OCI-LY7 (cell line): ENCODE measurements around the gene KIF1B.
"Not testable (repeated sequence)": the region's sequence is repeated elsewhere in the genome, so short reads cannot be mapped to it uniquely, and the experiment has no call there.

Experiments used
- EZH2phosphoT487 ChIP-seq: fragments of 200-600 bp; sonication (generic); IDR thresholded peaks from 2 replicates; pipeline ENCODE4 v1.6.1; 2018; ENCODE audit warnings: low read depth, borderline replicate concordance, mild to moderate bottlenecking, mixed run types, antibody characterized with exemption, low read length, moderate library complexity, mixed read lengths
- TF ChIP-seq, protein P1 (sequence below): fragments of 200-600 bp; sonication (generic); conservative IDR thresholded peaks from 2 replicates; pipeline ENCODE4 v1.5.1; 2014; ENCODE audit warnings: mild to moderate bottlenecking, antibody characterized with exemption, low read length, moderate library complexity, mixed read lengths

DNA sequence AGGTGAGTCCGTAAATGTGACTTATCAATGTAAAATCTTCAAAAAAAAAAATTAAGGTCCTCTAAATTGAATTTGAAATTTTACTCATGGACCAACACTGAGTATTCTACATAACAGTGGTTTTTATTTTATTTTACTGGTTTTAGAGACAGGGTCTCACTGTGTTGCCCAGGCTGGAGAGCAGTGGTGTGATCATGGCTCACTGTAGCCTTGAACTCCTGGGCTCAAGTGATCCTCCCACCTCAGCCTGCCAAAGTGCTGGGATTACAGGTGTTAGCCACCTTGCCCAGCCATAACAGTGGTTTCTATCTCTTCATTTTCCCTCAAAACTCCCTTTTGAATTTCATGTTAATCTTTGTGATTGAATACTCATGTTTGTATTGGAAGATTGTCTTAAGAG, 205.6 kb downstream of the KIF1B start:
- TF ChIP-seq, protein P1, sequence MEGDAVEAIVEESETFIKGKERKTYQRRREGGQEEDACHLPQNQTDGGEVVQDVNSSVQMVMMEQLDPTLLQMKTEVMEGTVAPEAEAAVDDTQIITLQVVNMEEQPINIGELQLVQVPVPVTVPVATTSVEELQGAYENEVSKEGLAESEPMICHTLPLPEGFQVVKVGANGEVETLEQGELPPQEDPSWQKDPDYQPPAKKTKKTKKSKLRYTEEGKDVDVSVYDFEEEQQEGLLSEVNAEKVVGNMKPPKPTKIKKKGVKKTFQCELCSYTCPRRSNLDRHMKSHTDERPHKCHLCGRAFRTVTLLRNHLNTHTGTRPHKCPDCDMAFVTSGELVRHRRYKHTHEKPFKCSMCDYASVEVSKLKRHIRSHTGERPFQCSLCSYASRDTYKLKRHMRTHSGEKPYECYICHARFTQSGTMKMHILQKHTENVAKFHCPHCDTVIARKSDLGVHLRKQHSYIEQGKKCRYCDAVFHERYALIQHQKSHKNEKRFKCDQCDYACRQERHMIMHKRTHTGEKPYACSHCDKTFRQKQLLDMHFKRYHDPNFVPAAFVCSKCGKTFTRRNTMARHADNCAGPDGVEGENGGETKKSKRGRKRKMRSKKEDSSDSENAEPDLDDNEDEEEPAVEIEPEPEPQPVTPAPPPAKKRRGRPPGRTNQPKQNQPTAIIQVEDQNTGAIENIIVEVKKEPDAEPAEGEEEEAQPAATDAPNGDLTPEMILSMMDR = not testable (repeated sequence)
- not testable (repeated sequence) for TF ChIP-seq EZH2phosphoT487
